SIG-M5 treated with dmso at 0.1 percent for 504 hours (cell line): ENCODE results near the gene PDHX.
"Not testable (repeated sequence)": the region's sequence is repeated elsewhere in the genome, so short reads cannot be mapped to it uniquely, and the experiment has no call there.

Experiments used
- DNase-seq: peaks from one replicate; lab custom pipeline; 2025; ENCODE audit not compliant: unreplicated experiment; lab: John Stamatoyannopoulos, UW

The PDHX gene

GRCh38 chr11:34910817-34911216, 5.6 kb upstream of the PDHX start:
- DNase-seq, result no peak

DNA sequence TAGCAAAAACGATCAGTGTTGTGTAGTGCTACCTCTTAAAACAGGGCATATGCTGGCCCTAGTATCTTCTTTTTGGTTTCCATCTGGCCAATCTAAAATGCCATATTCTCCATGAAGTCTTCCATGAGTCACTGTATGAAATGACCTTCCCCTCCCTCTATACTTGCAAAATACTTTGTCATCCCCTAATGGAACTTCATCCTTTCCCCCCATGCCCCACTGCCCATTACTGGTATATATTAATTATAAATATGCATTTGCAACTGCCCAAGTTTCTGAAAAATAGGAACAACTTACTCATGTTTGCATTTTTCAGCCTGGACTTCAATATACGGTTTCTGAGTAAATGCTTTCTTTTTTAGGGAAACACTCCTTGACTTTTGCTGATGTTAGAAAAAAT, 4.7 kb upstream of the PDHX start:
- no peak for DNase-seq

DNA sequence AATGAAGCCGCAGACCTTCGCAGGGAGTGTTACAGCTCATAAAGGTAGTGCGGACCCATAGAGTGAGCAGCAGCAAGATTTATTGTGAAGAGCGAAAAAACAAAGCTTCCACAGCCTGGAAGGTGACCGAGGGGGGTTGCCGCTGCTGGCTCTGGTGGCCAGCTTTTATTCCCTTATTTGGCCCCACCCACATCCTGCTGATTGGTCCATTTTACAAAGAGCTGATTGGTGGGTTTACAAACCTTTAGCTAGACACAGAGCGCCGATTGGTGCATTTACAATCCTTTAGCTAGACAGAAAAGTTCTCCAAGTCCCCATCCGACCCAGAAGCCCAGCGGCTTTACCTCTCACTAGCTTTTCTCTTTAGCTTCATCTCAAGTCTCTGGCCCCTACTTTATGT, 2.9 kb upstream of the PDHX start:
- not testable (repeated sequence) for DNase-seq

- DNase-seq, result peak; percentile 58
Observed at GRCh38 chr11:34915136-34916014, 1.0 kb upstream of the PDHX start.

DNA sequence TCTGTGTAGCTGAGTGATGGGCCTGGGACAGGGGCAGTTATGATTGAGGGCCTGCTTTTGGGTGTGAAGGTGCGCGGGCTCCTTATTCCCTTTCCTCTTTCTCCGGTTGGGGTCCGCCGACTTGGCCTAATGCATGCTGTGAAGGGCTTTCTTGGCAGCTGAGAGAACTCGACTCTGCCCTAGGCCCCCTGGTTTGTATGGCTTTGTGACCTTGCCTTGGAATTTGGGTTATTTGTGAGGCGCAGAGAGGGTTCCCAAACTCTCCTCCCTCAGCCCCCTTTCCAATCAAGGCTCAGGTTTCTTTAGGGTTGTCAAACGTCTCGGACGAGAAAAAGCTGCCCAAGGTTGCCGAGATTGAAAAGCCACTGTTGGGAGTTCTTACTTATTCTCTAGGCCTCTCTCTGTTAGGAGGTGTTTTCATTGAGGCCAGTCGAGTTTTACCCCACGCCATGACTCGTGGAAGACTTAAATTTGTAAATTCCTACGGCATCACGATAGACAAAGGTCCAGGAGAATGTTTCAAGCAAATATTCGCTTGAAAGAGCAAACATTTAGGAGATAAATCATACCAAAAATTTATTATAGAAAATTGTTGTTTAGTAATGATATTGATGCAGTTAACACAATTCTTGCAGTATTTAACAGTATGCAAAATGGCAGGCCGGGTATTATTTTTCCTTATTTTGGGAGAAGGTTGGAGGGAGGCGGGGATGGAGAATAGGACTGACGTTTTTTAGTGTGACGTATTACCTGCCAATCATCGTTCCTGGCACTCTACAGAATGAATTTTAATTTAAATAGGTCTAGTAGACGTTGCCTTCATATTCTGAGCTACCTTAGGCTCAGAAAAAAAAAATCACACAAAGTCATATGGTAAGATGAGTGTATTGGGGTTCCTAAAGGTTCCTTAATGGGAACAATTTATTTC, 689 bp downstream of the PDHX start:
- DNase-seq, result peak; percentile 2

DNA sequence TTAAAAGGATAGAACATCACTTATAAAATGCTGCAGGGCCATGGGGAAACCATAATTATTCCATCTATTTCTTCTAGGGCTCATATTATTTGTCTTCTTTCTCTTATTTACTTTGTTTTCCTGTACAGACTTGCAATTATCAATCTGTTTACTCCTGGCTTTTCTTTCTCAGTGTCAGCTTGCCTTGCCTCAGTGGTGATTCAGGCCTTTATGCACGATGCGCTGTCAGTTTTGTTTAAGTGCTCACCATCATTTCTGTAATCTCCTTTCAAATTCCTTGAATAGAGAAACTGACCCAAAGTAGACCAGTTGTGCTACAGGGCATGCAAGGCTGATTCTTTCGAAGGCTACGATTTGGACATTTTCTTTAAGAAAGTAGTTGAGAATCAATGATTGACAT, 4.7 kb downstream of the PDHX start:
- DNase-seq, result no peak

GRCh38 chr11:34924714-34925113, 8.3 kb downstream of the PDHX start:
- DNase-seq, result no peak

- DNase-seq, result peak; percentile 65
Observed at GRCh38 chr11:34926101-34926830, 9.8 kb downstream of the PDHX start.

GRCh38 chr11:34926831-34927132, 10.4 kb downstream of the PDHX start:
- no peak for DNase-seq

- no peak for DNase-seq
Observed at GRCh38 chr11:34928268-34928959, 12.0 kb downstream of the PDHX start.

GRCh38 chr11:34928960-34929680, 12.7 kb downstream of the PDHX start:
- DNase-seq, result no peak

DNA sequence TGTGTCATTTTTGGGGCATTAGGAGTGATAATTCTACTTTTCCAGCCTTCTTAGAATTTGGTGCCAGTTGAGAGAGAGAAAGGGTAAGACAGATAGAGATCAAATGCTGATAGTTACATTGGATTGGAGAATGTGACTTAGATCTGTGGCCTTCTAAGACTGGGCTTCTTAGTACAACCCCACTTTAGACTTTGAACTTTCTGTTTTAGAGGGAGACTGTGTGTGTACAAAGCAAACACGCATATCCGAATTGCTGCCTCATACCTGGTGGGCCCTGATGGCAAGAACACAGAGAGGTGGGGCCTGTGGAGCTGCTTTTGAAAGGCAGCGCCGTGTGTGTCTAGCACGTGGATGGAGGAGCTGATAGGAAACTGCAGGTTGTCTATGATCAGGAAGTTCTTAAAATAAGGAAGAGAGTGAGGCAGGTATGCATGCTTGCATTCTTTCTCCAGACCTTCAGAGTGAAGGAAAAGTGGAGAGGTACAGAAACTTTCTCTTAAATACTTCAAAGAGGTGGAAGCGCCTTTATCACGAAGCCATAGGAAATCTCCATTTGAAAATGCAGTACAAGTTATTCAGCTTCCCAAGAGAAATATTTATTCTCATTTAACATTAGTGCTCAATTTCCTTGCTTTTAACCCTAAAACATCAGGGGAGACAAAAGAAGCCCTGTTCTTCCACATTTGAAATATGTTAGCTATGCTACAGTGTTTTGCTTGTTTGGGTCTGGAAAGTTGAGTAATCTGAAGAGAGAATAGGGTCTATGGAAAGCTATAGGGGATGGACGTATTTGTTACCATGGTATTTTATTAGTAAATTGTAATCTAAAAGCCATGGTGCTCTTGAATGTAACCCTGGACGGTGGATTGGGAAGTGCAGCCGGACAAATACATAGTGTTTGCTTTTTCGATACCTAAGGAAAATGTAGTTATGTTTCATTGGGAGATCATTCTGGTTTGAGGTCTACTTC, 13.7 kb downstream of the PDHX start:
- DNase-seq, result no peak

GRCh38 chr11:34936945-34937629, 20.7 kb downstream of the PDHX start:
- no peak for DNase-seq

DNA sequence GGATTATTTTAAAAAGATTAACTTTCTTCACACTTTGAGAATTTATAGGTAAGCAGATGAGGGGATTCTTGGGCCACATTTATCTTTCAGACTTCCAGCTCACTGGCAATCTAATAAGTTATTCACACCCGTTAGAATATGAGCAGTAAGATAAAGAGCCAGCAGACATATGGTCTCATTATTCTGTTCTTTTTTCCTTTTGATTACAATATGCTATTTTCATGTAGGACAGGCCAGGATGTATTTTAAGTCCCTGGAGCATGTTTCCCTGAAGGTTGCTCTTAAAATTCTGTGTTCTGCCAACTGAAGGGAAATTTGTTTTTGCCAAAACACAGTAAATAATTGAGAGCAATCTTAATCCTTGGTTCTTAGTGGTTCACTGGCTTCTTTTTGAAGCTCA, 22.2 kb downstream of the PDHX start:
- no peak for DNase-seq

- no peak for DNase-seq
Observed at GRCh38 chr11:34940026-34940677, 23.7 kb downstream of the PDHX start.

DNA sequence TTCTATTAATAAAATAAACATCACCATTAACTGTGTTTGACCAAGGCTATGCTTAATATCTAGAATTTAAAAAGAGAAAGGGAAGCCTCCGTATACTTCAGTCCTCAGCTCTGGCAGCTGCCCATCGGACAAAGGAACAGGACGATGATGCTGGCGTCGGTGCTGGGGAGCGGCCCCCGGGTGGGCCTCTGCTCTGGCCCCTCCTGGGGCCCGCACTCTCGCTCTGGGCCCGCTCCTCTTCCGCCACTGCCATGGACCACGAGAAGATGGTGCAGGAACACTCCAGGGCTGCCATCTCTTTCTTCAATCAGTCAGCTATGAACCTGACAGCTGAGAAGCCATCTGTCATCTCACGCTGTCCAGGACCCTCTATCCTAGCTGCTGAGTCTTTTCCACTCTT, 25.3 kb downstream of the PDHX start:
- no peak for DNase-seq

GRCh38 chr11:34944692-34945091, 28.3 kb downstream of the PDHX start:
- no peak for DNase-seq

DNA sequence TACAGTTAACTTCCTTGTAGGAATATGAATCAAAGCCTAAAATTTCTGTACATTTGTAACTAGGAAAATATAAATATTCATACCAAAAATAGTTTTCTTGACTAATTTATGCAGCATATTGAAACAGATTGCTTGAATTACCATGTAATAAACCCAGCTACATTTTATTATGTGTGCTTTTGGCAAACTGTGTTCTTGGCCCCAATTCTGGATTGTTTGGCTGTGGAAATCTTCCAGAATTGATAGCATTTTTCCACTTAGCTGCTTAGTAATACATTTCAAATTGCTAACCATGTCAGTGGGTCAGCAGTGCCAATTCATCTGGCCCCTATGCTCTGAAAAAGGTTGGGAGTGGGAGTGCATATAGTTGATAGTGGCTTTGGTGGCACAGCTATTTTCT, 32.3 kb downstream of the PDHX start:
- DNase-seq, result no peak
